ENCODE results near the gene NEGR1.

DNA sequence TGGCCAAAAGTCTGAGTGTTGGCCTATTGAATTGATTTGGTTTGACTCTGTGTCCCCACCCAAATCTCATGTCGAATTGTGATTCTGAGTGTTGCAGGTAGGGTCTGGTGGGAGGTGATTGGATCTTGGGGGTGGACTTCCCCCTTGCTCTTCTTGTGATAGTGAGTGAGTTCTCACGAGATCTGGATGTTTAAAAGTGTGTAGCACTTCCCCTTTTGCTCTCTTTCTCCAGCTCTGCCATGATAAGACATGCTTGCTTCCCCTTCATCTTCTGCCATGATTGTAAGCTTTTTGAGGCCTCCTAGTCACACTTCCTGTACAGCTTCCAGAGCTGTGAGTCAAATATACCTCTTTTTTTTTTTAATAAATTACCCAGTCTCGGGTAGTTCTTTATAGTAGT is 904.5 kb downstream of the NEGR1 start:
- TF ChIP-seq, protein P1, sequence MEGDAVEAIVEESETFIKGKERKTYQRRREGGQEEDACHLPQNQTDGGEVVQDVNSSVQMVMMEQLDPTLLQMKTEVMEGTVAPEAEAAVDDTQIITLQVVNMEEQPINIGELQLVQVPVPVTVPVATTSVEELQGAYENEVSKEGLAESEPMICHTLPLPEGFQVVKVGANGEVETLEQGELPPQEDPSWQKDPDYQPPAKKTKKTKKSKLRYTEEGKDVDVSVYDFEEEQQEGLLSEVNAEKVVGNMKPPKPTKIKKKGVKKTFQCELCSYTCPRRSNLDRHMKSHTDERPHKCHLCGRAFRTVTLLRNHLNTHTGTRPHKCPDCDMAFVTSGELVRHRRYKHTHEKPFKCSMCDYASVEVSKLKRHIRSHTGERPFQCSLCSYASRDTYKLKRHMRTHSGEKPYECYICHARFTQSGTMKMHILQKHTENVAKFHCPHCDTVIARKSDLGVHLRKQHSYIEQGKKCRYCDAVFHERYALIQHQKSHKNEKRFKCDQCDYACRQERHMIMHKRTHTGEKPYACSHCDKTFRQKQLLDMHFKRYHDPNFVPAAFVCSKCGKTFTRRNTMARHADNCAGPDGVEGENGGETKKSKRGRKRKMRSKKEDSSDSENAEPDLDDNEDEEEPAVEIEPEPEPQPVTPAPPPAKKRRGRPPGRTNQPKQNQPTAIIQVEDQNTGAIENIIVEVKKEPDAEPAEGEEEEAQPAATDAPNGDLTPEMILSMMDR (IDR thresholded peaks at IDR 0.05), result no peak
- TF ChIP-seq POLR2A (IDR thresholded peaks at IDR 0.05), result no peak
